OCI-LY1 (cell line): Measurements from ENCODE around the gene INPPL1.

Experiments
- CTCF ChIP-seq: fragments of 200-600 bp; sonication (generic), shearing (Covaris generic); IDR thresholded peaks from 2 replicates; pipeline ENCODE4 v1.5.1; 2017; ENCODE audit warnings: mild to moderate bottlenecking, antibody characterized with exemption, low read length, moderate library complexity, mixed read lengths
- EZH2 ChIP-seq: fragments of 200-600 bp; sonication (generic), shearing (Covaris generic); IDR thresholded peaks from 2 replicates; pipeline ENCODE4 v1.8.0; 2017; ENCODE audit warnings: borderline replicate concordance, mixed run types, mild to moderate bottlenecking, antibody characterized with exemption, low read length, moderate library complexity, mixed read lengths

- TF ChIP-seq CTCF (no peak), EZH2 (no peak)
Measured at GRCh38 chr11:72218251-72218745, 6.3 kb upstream of the INPPL1 start.
